ENCODE measurements around the gene C11orf54.

C11orf54 gene

GRCh38 chr11:93796441-93797231 is 55.2 kb downstream of the C11orf54 start:
- TF ChIP-seq ZNF8 (CRISPR knock-in tag; IDR thresholded peaks at IDR 0.05), result no peak
- no peak for ATAC-seq

- TF ChIP-seq ARNTL (CRISPR knock-in tag; IDR thresholded peaks at IDR 0.05; ENCODE audit: borderline replicate concordance, low read depth) (no peak), CREB5 (CRISPR knock-in tag; IDR thresholded peaks at IDR 0.05; ENCODE audit: low read depth) (no peak), ZNF565 (CRISPR knock-in tag; conservative IDR thresholded peaks at IDR 0.05; ENCODE audit: low read depth) (no peak), POU6F1 (CRISPR knock-in tag; IDR thresholded peaks at IDR 0.05; ENCODE audit: borderline replicate concordance, low read depth) (no peak), ESRRG (CRISPR knock-in tag; IDR thresholded peaks at IDR 0.05) (no peak), TSHZ2 (CRISPR knock-in tag; IDR thresholded peaks at IDR 0.05) (no peak), BACH2 (CRISPR knock-in tag; IDR thresholded peaks at IDR 0.05; ENCODE audit: borderline replicate concordance) (no peak), ZFP3 (CRISPR knock-in tag; IDR thresholded peaks at IDR 0.05) (no peak), CSRNP3 (CRISPR knock-in tag; IDR thresholded peaks at IDR 0.05) (no peak), OSR1 (CRISPR knock-in tag; IDR thresholded peaks at IDR 0.05) (no peak), ZNF70 (CRISPR knock-in tag; IDR thresholded peaks at IDR 0.05) (no peak), RARB (CRISPR knock-in tag; IDR thresholded peaks at IDR 0.05) (no peak), PPARA (CRISPR knock-in tag; IDR thresholded peaks at IDR 0.05; ENCODE audit: borderline replicate concordance) (no peak), ZNF8 (CRISPR knock-in tag; IDR thresholded peaks at IDR 0.05) (no peak), SNAI2 (CRISPR knock-in tag; IDR thresholded peaks at IDR 0.05) (no peak), TCF4 (CRISPR knock-in tag; IDR thresholded peaks at IDR 0.05; ENCODE audit: borderline replicate concordance) (no peak), CSDC2 (CRISPR knock-in tag; IDR thresholded peaks at IDR 0.05) (no peak), ZC3H10 (CRISPR knock-in tag; IDR thresholded peaks at IDR 0.05) (no peak)
- no peak for ATAC-seq
Observed at GRCh38 chr11:93801366-93801765, 59.9 kb downstream of the C11orf54 start.

GRCh38 chr11:93804879-93805278 is 63.4 kb downstream of the C11orf54 start:
- ATAC-seq, result no peak
- TF ChIP-seq ARNTL (CRISPR knock-in tag; IDR thresholded peaks at IDR 0.05; ENCODE audit: borderline replicate concordance, low read depth) (no peak), GLIS3 (CRISPR knock-in tag; IDR thresholded peaks at IDR 0.05) (no peak), ESRRG (CRISPR knock-in tag; IDR thresholded peaks at IDR 0.05) (no peak), POU6F1 (CRISPR knock-in tag; IDR thresholded peaks at IDR 0.05; ENCODE audit: borderline replicate concordance, low read depth) (no peak), TCF4 (CRISPR knock-in tag; IDR thresholded peaks at IDR 0.05; ENCODE audit: borderline replicate concordance) (no peak), CREB5 (CRISPR knock-in tag; IDR thresholded peaks at IDR 0.05; ENCODE audit: low read depth) (no peak), RARB (CRISPR knock-in tag; IDR thresholded peaks at IDR 0.05) (no peak), BACH2 (CRISPR knock-in tag; IDR thresholded peaks at IDR 0.05; ENCODE audit: borderline replicate concordance) (no peak), CSDC2 (CRISPR knock-in tag; IDR thresholded peaks at IDR 0.05) (no peak), SNAI2 (CRISPR knock-in tag; IDR thresholded peaks at IDR 0.05) (no peak), ZC3H10 (CRISPR knock-in tag; IDR thresholded peaks at IDR 0.05) (no peak), ZFP30 (CRISPR knock-in tag; IDR thresholded peaks at IDR 0.05) (no peak), ZFP3 (CRISPR knock-in tag; IDR thresholded peaks at IDR 0.05) (no peak), ZNF565 (CRISPR knock-in tag; conservative IDR thresholded peaks at IDR 0.05; ENCODE audit: low read depth) (no peak), ZNF70 (CRISPR knock-in tag; IDR thresholded peaks at IDR 0.05) (no peak), PPARA (CRISPR knock-in tag; IDR thresholded peaks at IDR 0.05; ENCODE audit: borderline replicate concordance) (no peak), TOX (CRISPR knock-in tag; IDR thresholded peaks at IDR 0.05; ENCODE audit: borderline replicate concordance) (no peak), PATZ1 (CRISPR knock-in tag; IDR thresholded peaks at IDR 0.05; ENCODE audit: borderline replicate concordance) (no peak), OSR1 (CRISPR knock-in tag; IDR thresholded peaks at IDR 0.05) (no peak)

Measured in SK-N-SH treated with all-trans-retinoic acid at 6 μM for 48 hours (cell line).